OCI-LY3 (cell line): Measurements from ENCODE around the gene PAN3.

Experiments
- H2AFZ ChIP-seq: fragments of 200-600, 300-600 bp; shearing (Covaris generic); 2 replicates; pipeline ENCODE4 v1.6.0; 2014; ENCODE audit warnings: antibody characterized with exemption, low read depth, low read length
- H3K27ac ChIP-seq: fragments of 200-600, 300-600 bp; sonication (generic); 2 replicates; pipeline ENCODE4 v1.5.1; 2014; ENCODE audit warnings: mild to moderate bottlenecking, low read length, moderate library complexity, mixed read lengths
- H3K27me3 ChIP-seq: fragments of 200-600, 300-600 bp; sonication (generic); 2 replicates; pipeline ENCODE4 v1.6.1; 2014; ENCODE audit warnings: low read depth, low read length, mixed read lengths
- H3K36me3 ChIP-seq: fragments of 200-600, 300-600 bp; sonication (generic); replicated peaks from 2 replicates; pipeline ENCODE3; 2014; ENCODE audit warnings: low read depth, low read length, mixed read lengths
- H3K4me1 ChIP-seq: fragments of 300-600, 200-600 bp; sonication (generic); 2 replicates; pipeline ENCODE4 v1.6.1; 2014; ENCODE audit warnings: low read length, mixed read lengths
- H3K4me2 ChIP-seq: fragments of 200-600, 300-600 bp; sonication (generic); 2 replicates; pipeline ENCODE4 v1.6.1; 2014; ENCODE audit warnings: low read length, mixed read lengths
- H3K4me3 ChIP-seq: fragments of 300-600, 200-600 bp; sonication (generic); 2 replicates; pipeline ENCODE4 v1.5.1; 2014; ENCODE audit warnings: antibody characterized with exemption, mild to moderate bottlenecking, low read length, moderate library complexity
- H3K79me2 ChIP-seq: fragments of 300-600, 200-600 bp; shearing (Covaris generic); 2 replicates; pipeline ENCODE4 v1.6.1; 2014; ENCODE audit warnings: mild to moderate bottlenecking, low read length, mixed read lengths
- H3K9ac ChIP-seq: fragments of 300-600, 200-600 bp; shearing (Covaris generic); 2 replicates; pipeline ENCODE4 v1.6.0; 2014; ENCODE audit warnings: mild to moderate bottlenecking, low read length, moderate library complexity
- H3K9me3 ChIP-seq: fragments of 200-600, 300-600 bp; shearing (Covaris generic); 2 replicates; pipeline ENCODE4 v1.6.1; 2014; ENCODE audit warnings: low read length, mixed read lengths; ENCODE audit not compliant: insufficient read depth
- H4K20me1 ChIP-seq: fragments of 200-600, 300-600 bp; sonication (generic); 2 replicates; pipeline ENCODE4 v1.6.1; 2016; ENCODE audit warnings: low read length, mixed read lengths; ENCODE audit not compliant: insufficient read depth
- EZH2phosphoT487 ChIP-seq: fragments of 200-600 bp; shearing (Covaris generic); IDR thresholded peaks from 2 replicates; pipeline ENCODE4 v1.6.1; 2018; ENCODE audit warnings: antibody characterized with exemption, mixed run types, low read depth
- TF ChIP-seq, protein P1 (sequence below): fragments of 200-600, 300-600 bp; sonication (generic); IDR thresholded peaks from 2 replicates; pipeline ENCODE4 v1.5.1; 2014; ENCODE audit warnings: antibody characterized with exemption, low read length, low read depth

Gene PAN3

DNA sequence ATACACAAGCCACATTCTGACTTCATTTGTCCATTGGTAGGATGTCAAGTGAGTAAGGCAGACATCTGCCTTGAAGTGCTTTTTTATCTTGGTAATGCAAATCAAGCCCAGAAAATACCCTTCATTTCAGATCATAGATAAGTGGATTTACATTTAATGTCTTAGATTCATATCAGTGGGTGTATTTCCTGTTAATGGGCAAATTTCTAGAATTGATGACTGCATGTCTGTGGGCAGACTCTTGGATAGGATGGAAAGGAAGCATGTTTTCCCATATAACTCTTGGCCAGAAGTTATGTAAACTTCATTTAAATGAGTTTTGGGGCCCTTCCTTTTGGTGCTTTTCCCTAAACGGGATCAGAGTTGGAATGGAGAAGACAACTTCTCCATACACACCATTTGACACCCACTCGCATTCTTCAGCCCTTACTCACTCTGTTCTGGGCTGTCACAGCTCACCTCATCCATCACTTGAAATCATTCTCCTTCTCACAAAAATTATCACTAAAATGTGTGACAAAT is 202.0 kb downstream of the PAN3 start:
- no peak overlapping the region for H3K4me2 ChIP-seq
- no peak overlapping the region for H3K4me3 ChIP-seq
- no peaks in the 10 kb centered on the region for H3K36me3 ChIP-seq
- H3K9ac ChIP-seq = no peak overlapping the region
- H2AFZ ChIP-seq = no peak overlapping the region
- H3K4me1 ChIP-seq = no peaks in the 10 kb centered on the region
- H4K20me1 ChIP-seq = no peaks in the 10 kb centered on the region
- no peak overlapping the region for H3K27ac ChIP-seq
- H3K9me3 ChIP-seq = no peaks in the 10 kb centered on the region
- no peaks in the 10 kb centered on the region for H3K79me2 ChIP-seq
- no peaks in the 10 kb centered on the region; the same call in 1 of the 2 replicates for H3K27me3 ChIP-seq
- TF ChIP-seq EZH2phosphoT487 = no peak
- TF ChIP-seq, protein P1, sequence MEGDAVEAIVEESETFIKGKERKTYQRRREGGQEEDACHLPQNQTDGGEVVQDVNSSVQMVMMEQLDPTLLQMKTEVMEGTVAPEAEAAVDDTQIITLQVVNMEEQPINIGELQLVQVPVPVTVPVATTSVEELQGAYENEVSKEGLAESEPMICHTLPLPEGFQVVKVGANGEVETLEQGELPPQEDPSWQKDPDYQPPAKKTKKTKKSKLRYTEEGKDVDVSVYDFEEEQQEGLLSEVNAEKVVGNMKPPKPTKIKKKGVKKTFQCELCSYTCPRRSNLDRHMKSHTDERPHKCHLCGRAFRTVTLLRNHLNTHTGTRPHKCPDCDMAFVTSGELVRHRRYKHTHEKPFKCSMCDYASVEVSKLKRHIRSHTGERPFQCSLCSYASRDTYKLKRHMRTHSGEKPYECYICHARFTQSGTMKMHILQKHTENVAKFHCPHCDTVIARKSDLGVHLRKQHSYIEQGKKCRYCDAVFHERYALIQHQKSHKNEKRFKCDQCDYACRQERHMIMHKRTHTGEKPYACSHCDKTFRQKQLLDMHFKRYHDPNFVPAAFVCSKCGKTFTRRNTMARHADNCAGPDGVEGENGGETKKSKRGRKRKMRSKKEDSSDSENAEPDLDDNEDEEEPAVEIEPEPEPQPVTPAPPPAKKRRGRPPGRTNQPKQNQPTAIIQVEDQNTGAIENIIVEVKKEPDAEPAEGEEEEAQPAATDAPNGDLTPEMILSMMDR = no peak

DNA sequence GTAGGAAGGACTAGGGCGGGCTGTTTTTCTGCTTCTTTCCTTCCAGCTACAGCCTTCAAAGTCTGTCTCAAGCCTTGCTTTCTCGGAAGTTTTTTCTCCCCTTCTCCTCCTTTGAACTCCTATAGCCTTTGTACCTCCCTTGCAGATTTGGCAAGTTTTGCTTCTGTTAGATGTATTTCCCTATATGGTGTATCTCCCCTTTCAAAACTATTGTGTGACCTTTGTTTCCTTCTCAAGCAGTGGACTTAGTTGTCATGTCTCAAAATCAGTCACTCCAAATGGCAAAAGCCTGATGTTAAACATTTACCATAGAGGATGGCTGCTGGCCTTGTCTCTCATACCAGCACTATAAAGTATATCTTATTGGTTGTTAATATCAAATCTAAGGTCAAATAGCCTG is 203.9 kb downstream of the PAN3 start:
- H3K4me3 ChIP-seq = no peak overlapping the region
- no peak for TF ChIP-seq EZH2phosphoT487
- TF ChIP-seq, protein P1 = no peak
- no peaks in the 10 kb centered on the region for H3K79me2 ChIP-seq
- no peak overlapping the region for H3K9ac ChIP-seq
- H3K27ac ChIP-seq = no peak overlapping the region
- H4K20me1 ChIP-seq = no peaks in the 10 kb centered on the region
- H3K4me1 ChIP-seq = no peaks in the 10 kb centered on the region
- no peak overlapping the region for H2AFZ ChIP-seq
- no peaks in the 10 kb centered on the region for H3K9me3 ChIP-seq
- H3K27me3 ChIP-seq = no peaks in the 10 kb centered on the region
- no peak overlapping the region for H3K4me2 ChIP-seq
- H3K36me3 ChIP-seq = no peaks in the 10 kb centered on the region

DNA sequence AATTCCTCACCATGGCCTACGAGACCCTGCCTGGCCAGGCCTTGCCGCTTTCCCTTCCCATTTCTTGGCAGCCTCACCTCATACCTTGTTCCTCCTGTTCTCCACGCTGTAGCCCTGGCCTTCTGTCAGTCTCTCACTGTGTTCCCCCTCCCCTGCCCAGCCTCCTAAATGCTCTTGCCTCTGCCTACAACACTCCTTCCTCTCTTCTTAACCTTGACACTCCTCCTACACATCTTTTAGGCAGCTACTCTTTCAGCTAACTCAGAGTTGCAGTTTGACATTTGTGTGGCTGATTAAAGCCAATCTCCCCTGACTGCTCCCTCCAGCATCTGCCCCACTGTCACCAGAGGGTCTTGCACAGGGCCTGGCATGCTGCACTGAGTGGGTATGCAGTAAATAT is 205.8 kb downstream of the PAN3 start:
- Histone ChIP-seq H3K9me3 (no peaks in the 10 kb centered on the region), H3K9ac (no peak overlapping the region), H3K4me1 (peaks cover 7% of the 10 kb centered on the region), H3K27me3 (no peaks in the 10 kb centered on the region), H3K36me3 (no peaks in the 10 kb centered on the region), H3K4me2 (no peak overlapping the region), H3K79me2 (no peaks in the 10 kb centered on the region), H4K20me1 (no peaks in the 10 kb centered on the region), H3K27ac (no peak overlapping the region), H3K4me3 (no peak overlapping the region), H2AFZ (no peak overlapping the region)
- no peak for TF ChIP-seq EZH2phosphoT487
- TF ChIP-seq, protein P1 = no peak
